ENCODE measurements around the gene ATXN2. TPM values are rescaled to one million over a fixed set of nuclear protein-coding genes. Genes with fewer than 3 reads are reported as not detected.

Gene ATXN2
- 35.4 TPM for polyA plus RNA-seq (2013, experiment 1 of 2)
- 43.8 TPM for polyA plus RNA-seq (2013, experiment 2 of 2)

GRCh38 chr12:111598637-111599452 is at the start of gene ATXN2:
Gene ATXN2, minus strand, starts transcription at chr12:111599315. Its CDS starts 281 bp downstream, at chr12:111599034.
- Histone ChIP-seq H3K9me3 (ENCODE audit: insufficient read depth, low read depth, low read length) (no peaks in the 10 kb centered on the region), H3K4me3 (ENCODE audit: low read length) (peak within 1 kb of the TSS; percentile 94), H3K27me3 (ENCODE audit: insufficient read depth, low read length) (no peaks in the 10 kb centered on the region), H3K4me1 (ENCODE audit: insufficient read depth, low read length) (peaks cover 26% of the 10 kb centered on the region), H3K36me3 (ENCODE audit: insufficient read depth, low read length) (no peaks in the 10 kb centered on the region), H3K27ac (ENCODE audit: low read depth, low read length) (peak within 1 kb of the TSS; percentile 97), H3K9ac (ENCODE audit: low read depth, low read length) (peak within 1 kb of the TSS; percentile 97)
- whole genome bisulfite sequencing, result under 1% methylated on average over 119 of the region's 119 CpGs

DNA sequence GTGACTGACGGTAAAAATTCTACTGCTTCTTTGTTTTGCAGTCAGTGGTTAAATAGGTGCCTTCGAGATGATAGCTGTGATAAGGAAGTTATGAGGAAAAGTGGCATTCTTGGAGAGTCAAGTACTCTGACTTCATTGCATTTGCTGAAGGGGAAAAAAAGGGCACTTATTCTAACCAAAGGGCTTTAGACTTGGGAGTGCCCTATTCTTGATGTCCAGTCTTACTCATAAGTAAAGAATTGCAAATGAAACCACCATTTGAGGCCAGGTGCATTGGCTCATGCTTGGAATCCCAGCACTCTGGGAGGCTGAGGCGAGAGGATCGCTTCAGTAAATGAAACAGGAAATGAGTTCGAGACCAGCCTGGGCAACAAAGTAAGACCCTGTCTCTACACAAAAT is 46.3 kb upstream of the ATXN2 start:
- WGBS, result 98% methylated on average over 5 of the region's 5 CpGs
- no peak overlapping the region for H3K4me3 ChIP-seq (ENCODE audit: low read length)
- no peaks in the 10 kb centered on the region for H3K27me3 ChIP-seq (ENCODE audit: insufficient read depth, low read length)
- H3K9ac ChIP-seq (ENCODE audit: low read depth, low read length), result no peak overlapping the region
- H3K4me1 ChIP-seq (ENCODE audit: insufficient read depth, low read length), result no peaks in the 10 kb centered on the region
- H3K27ac ChIP-seq (ENCODE audit: low read depth, low read length), result no peak overlapping the region
- H3K36me3 ChIP-seq (ENCODE audit: insufficient read depth, low read length), result peaks cover 73% of the 10 kb centered on the region
- H3K9me3 ChIP-seq (ENCODE audit: insufficient read depth, low read depth, low read length), result no peaks in the 10 kb centered on the region

- 90% methylated on average over 3 of the region's 3 CpGs for WGBS
- Histone ChIP-seq H3K4me1 (ENCODE audit: insufficient read depth, low read length) (no peaks in the 10 kb centered on the region), H3K27ac (ENCODE audit: low read depth, low read length) (no peak overlapping the region), H3K9ac (ENCODE audit: low read depth, low read length) (no peak overlapping the region), H3K9me3 (ENCODE audit: insufficient read depth, low read depth, low read length) (no peaks in the 10 kb centered on the region), H3K36me3 (ENCODE audit: insufficient read depth, low read length) (peaks cover 59% of the 10 kb centered on the region), H3K4me3 (ENCODE audit: low read length) (no peak overlapping the region), H3K27me3 (ENCODE audit: insufficient read depth, low read length) (no peaks in the 10 kb centered on the region)
Observed at GRCh38 chr12:111643427-111643826, 44.3 kb upstream of the ATXN2 start.

DNA sequence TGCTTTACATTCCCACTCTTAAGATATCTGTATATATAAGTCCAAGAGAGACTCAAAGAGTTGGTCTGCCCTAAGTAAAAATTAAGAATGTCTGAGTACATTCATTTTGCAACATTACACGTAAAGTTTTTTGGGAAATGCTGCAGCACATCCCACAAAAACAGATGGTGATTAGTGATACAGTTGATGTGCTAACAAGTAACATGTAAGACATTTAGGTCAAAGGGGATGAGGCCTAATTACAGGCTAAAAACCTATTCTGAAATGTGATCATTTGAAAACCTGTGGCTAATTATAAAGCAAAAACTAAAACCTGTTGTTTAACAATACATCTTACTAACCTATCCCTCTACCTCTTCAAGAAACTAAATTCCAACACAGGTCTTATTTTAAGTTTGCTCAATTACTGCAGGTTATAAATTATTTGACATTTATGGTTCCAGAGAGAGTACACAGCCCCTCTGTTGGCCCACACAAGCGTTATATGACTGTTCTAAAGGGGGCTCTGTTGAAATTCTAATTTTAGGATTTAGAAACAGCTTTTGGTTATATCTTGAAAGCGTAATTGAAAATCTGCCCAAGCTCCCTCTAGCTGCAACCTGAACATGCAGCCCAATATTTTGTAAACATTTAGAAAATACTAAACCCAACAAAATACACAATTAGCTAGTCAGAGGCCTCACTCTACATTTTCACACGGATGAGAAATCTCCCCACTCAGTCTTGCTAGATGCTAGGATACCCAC is 43.7 kb upstream of the ATXN2 start:
- H3K4me1 ChIP-seq (ENCODE audit: insufficient read depth, low read length), result no peaks in the 10 kb centered on the region
- H3K36me3 ChIP-seq (ENCODE audit: insufficient read depth, low read length), result peaks cover 59% of the 10 kb centered on the region
- no peak overlapping the region for H3K27ac ChIP-seq (ENCODE audit: low read depth, low read length)
- H3K9ac ChIP-seq (ENCODE audit: low read depth, low read length), result no peak overlapping the region
- no peak overlapping the region for H3K4me3 ChIP-seq (ENCODE audit: low read length)
- H3K27me3 ChIP-seq (ENCODE audit: insufficient read depth, low read length), result no peaks in the 10 kb centered on the region
- 92% methylated on average over 4 of the region's 4 CpGs for WGBS
- H3K9me3 ChIP-seq (ENCODE audit: insufficient read depth, low read depth, low read length), result no peaks in the 10 kb centered on the region

DNA sequence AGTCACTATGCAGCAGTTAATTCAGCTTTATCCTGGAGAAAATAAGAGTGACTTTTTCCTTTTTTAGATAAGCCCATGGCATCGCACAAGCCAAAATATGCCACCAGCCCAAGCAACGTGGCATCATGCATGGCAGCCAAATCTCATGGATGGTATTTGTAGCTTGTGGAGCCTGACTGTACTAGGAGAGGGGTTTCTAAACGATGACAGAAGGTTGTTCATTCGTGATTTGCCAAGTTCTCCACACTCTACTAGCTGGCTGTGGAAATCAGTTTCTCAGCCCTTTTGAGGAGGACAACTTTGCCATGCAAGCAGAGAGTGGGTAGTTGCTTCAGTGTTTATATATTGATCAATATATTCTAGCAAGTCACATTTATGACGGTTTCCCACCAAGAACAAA is 41.4 kb upstream of the ATXN2 start:
- Histone ChIP-seq H3K4me1 (ENCODE audit: insufficient read depth, low read length) (peaks cover 18% of the 10 kb centered on the region), H3K9me3 (ENCODE audit: insufficient read depth, low read depth, low read length) (no peaks in the 10 kb centered on the region), H3K27me3 (ENCODE audit: insufficient read depth, low read length) (no peaks in the 10 kb centered on the region), H3K4me3 (ENCODE audit: low read length) (no peak overlapping the region), H3K36me3 (ENCODE audit: insufficient read depth, low read length) (peaks cover 37% of the 10 kb centered on the region), H3K27ac (ENCODE audit: low read depth, low read length) (no peak overlapping the region), H3K9ac (ENCODE audit: low read depth, low read length) (no peak overlapping the region)
- 91% methylated on average over 4 of the region's 5 CpGs for WGBS

GRCh38 chr12:111638556-111638955 is 39.4 kb upstream of the ATXN2 start:
- 92% methylated on average over 6 of the region's 6 CpGs for WGBS
- H3K9ac ChIP-seq (ENCODE audit: low read depth, low read length), result no peak overlapping the region
- H3K9me3 ChIP-seq (ENCODE audit: insufficient read depth, low read depth, low read length), result no peaks in the 10 kb centered on the region
- H3K36me3 ChIP-seq (ENCODE audit: insufficient read depth, low read length), result peaks cover 21% of the 10 kb centered on the region
- H3K4me1 ChIP-seq (ENCODE audit: insufficient read depth, low read length), result peaks cover 20% of the 10 kb centered on the region
- H3K4me3 ChIP-seq (ENCODE audit: low read length), result no peak overlapping the region
- no peak overlapping the region for H3K27ac ChIP-seq (ENCODE audit: low read depth, low read length)
- no peaks in the 10 kb centered on the region for H3K27me3 ChIP-seq (ENCODE audit: insufficient read depth, low read length)

- H3K27ac ChIP-seq (ENCODE audit: low read depth, low read length), result peak overlapping the region; percentile 77
- H3K9me3 ChIP-seq (ENCODE audit: insufficient read depth, low read depth, low read length), result no peaks in the 10 kb centered on the region
- H3K27me3 ChIP-seq (ENCODE audit: insufficient read depth, low read length), result no peaks in the 10 kb centered on the region
- H3K4me1 ChIP-seq (ENCODE audit: insufficient read depth, low read length), result peaks cover 20% of the 10 kb centered on the region
- peak overlapping the region; percentile 60 for H3K9ac ChIP-seq (ENCODE audit: low read depth, low read length)
- H3K36me3 ChIP-seq (ENCODE audit: insufficient read depth, low read length), result peaks cover 3% of the 10 kb centered on the region; the same call in 1 of the 2 replicates
- H3K4me3 ChIP-seq (ENCODE audit: low read length), result no peak overlapping the region; the same call in 1 of the 2 replicates
- WGBS, result 24% methylated on average over 19 of the region's 19 CpGs
Observed at GRCh38 chr12:111636209-111636945, 37.3 kb upstream of the ATXN2 start.

GRCh38 chr12:111635524-111635923 is 36.4 kb upstream of the ATXN2 start:
- Histone ChIP-seq H3K9me3 (ENCODE audit: insufficient read depth, low read depth, low read length) (no peaks in the 10 kb centered on the region), H3K27me3 (ENCODE audit: insufficient read depth, low read length) (no peaks in the 10 kb centered on the region), H3K36me3 (ENCODE audit: insufficient read depth, low read length) (peaks cover 1% of the 10 kb centered on the region; the same call in 1 of the 2 replicates), H3K4me3 (ENCODE audit: low read length) (no peak overlapping the region), H3K9ac (ENCODE audit: low read depth, low read length) (peak overlapping the region; percentile 60; the same call in 1 of the 2 replicates), H3K27ac (ENCODE audit: low read depth, low read length) (peak overlapping the region; percentile 77), H3K4me1 (ENCODE audit: insufficient read depth, low read length) (peaks cover 20% of the 10 kb centered on the region)
- WGBS, result 85% methylated on average over 8 of the region's 8 CpGs

DNA sequence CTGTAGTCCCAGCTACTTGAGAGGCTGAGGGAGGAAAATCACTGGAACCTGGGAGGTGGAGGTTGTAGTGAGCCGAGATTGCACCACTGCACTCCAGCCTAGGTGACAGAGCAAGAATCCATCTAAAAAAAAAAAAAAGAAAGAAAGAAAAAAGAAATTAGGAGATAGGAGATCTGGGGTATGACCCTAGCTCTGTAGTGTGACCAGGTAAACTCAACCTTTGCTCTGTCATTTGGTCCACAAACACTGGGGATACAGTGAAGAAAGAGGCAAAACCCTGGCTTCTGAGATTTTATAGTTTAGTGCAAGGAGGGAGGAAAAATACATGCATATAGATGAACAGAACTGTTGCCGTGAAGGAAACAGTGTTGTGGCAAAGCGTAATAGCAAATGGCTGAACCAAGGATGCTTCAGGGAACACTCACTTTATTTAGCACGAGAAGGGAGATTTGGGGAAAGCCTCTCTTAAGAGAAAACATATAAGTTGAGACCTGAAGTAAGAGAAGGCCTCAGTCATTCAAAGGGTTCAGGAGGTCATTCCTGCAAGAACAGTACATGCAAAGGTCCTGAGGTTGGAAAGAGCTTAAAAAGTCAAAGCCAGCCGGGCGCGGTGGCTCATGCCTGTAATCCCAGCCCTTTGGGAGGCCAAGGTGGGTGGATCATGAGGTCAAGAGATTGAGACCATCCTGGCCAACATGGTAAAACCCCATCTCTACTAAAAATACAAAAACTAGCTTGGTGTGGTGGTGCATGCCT is 29.6 kb upstream of the ATXN2 start:
- no peaks in the 10 kb centered on the region for H3K36me3 ChIP-seq (ENCODE audit: insufficient read depth, low read length)
- H3K9ac ChIP-seq (ENCODE audit: low read depth, low read length), result no peak overlapping the region
- H3K4me1 ChIP-seq (ENCODE audit: insufficient read depth, low read length), result no peaks in the 10 kb centered on the region
- WGBS, result 94% methylated on average over 7 of the region's 7 CpGs
- no peaks in the 10 kb centered on the region for H3K27me3 ChIP-seq (ENCODE audit: insufficient read depth, low read length)
- H3K4me3 ChIP-seq (ENCODE audit: low read length), result no peak overlapping the region
- H3K9me3 ChIP-seq (ENCODE audit: insufficient read depth, low read depth, low read length), result no peaks in the 10 kb centered on the region
- H3K27ac ChIP-seq (ENCODE audit: low read depth, low read length), result no peak overlapping the region

- Histone ChIP-seq H3K4me3 (ENCODE audit: low read length) (no peak overlapping the region), H3K9me3 (ENCODE audit: insufficient read depth, low read depth, low read length) (no peaks in the 10 kb centered on the region), H3K4me1 (ENCODE audit: insufficient read depth, low read length) (no peaks in the 10 kb centered on the region), H3K36me3 (ENCODE audit: insufficient read depth, low read length) (no peaks in the 10 kb centered on the region), H3K27ac (ENCODE audit: low read depth, low read length) (no peak overlapping the region), H3K9ac (ENCODE audit: low read depth, low read length) (no peak overlapping the region), H3K27me3 (ENCODE audit: insufficient read depth, low read length) (no peaks in the 10 kb centered on the region)
- WGBS, result 97% methylated on average over 6 of the region's 6 CpGs
Observed at GRCh38 chr12:111626230-111626629, 27.1 kb upstream of the ATXN2 start.
